ENCODE data around the gene SUGT1.
"Not testable (repeated sequence)": the region's sequence is repeated elsewhere in the genome, so short reads cannot be mapped to it uniquely, and the experiment has no call there.

- TF ChIP-seq CTCF, POLR2A (IDR thresholded peaks at IDR 0.05): not testable (repeated sequence)
These were observed 68.3 kb downstream of the SUGT1 start for GRCh38 chr13:52720904-52721303.

Measured in gastroesophageal sphincter (tissue), 3 donors.